NOMO-1 treated with DMSO at 0.1 percent for 48 hours (cell line): ENCODE data around the gene MYH16.
"Not testable (repeated sequence)": the region's sequence is repeated elsewhere in the genome, so short reads cannot be mapped to it uniquely, and the experiment has no call there.

Experiments
- DNase-seq: peaks from one replicate; lab custom pipeline; 2025; ENCODE audit not compliant: unreplicated experiment; lab: John Stamatoyannopoulos, UW

The MYH16 gene

DNA sequence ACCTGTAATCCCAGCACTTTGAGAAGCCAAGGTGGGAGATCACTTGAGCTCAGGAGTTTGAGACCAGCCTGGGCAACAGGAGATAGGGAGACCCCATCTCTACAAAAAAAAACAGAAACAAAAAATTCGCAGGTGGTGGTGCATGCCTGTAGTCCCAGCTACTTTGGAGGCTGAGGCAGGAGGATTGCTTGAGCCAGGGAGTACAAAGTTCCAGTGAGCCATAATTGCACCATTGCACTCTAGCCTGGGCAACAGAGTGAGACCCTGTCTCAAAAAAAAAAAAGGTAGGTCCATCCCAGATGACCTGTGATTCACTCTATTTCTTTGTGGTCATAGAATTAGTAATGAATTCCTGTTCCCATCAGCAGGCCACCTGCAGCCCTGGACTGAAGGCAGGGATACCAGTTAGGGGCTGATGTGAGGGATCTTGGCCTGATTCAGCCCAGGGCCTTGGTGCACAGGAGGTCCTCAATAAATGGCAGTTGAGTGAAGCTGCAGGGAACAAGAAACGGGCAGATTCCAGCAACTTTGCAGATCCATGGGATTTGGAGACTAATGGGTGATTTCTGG lies at the start of gene MYH16:
Gene MYH16, plus strand, starts transcription at position 364 of the 570 bp plus-strand sequence.
- DNase-seq: no peak

GRCh38 chr7:99224263-99224898 lies 48.3 kb upstream of the MYH16 start:
- peak; percentile 77 for DNase-seq

GRCh38 chr7:99224899-99225265 lies 47.8 kb upstream of the MYH16 start:
- no peak for DNase-seq

DNA sequence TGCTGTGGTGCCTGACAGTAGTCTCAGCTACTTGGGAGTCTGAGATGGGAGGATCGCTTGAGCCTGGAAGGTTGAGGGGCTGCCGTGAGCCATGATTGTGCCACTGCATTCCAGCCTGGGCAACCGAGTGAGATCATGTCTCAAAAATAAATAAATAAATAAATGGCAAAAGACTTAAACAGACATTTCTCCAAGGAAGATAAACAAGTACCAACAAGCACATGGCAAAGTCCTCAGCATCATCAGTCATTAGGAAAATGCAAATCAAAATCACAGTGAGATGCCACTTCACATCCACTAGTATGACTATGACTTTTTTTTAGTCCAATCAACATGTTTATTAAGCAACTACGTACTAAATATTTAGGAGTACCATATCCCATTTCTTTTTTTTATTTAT lies 43.4 kb upstream of the MYH16 start:
- DNase-seq: no peak

- DNase-seq: no peak
Observed at GRCh38 chr7:99232082-99232770, 40.4 kb upstream of the MYH16 start.

GRCh38 chr7:99232955-99233354 lies 39.7 kb upstream of the MYH16 start:
- DNase-seq: not testable (repeated sequence)

GRCh38 chr7:99234185-99234584 lies 38.5 kb upstream of the MYH16 start:
- DNase-seq: no peak

GRCh38 chr7:99235925-99236324 lies 36.7 kb upstream of the MYH16 start:
- no peak for DNase-seq

DNA sequence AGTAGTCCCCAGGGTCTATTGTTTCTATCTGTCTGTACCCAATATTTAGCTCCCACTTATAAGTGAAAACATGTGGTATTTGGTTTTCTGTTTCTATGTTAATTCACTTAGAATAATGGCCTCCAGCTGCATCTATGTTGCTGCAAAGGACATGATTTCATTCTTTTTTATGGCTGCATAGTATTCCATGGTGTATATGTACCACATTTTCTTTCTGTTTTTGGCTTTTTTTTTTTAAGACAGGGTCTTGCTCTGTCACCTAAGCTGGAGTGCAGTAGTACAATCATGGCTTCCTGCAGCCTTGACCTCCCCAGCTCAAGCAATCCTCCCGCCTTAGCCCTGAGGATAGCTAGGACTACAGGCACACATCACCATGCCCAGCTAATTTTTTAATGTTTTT lies 34.8 kb upstream of the MYH16 start:
- DNase-seq: not testable (repeated sequence)

GRCh38 chr7:99238558-99239341 lies 33.9 kb upstream of the MYH16 start:
- no peak for DNase-seq

- peak; percentile 22 for DNase-seq
Observed at GRCh38 chr7:99242682-99243081, 30.0 kb upstream of the MYH16 start.

GRCh38 chr7:99243751-99244337 lies 28.8 kb upstream of the MYH16 start:
- no peak for DNase-seq

DNA sequence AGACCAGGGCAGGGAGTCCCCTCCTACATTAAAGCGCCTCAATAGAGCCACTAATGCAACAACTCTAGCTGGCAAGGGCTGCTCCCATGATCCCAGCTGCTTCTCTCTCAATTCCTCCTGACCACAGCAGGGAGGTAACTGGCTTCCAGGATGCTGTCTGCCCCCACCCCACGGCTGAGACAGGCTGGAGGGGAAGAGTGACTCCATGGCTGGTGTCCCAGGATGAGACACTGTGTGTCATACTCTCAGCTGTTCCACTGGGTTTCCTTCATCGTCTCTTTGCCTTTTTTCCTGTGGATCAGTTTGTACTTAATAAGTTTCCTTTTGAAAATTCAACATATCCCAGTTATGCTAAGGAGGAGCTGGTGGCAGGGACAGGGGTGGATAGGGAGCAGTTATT lies 27.7 kb upstream of the MYH16 start:
- DNase-seq: no peak

DNA sequence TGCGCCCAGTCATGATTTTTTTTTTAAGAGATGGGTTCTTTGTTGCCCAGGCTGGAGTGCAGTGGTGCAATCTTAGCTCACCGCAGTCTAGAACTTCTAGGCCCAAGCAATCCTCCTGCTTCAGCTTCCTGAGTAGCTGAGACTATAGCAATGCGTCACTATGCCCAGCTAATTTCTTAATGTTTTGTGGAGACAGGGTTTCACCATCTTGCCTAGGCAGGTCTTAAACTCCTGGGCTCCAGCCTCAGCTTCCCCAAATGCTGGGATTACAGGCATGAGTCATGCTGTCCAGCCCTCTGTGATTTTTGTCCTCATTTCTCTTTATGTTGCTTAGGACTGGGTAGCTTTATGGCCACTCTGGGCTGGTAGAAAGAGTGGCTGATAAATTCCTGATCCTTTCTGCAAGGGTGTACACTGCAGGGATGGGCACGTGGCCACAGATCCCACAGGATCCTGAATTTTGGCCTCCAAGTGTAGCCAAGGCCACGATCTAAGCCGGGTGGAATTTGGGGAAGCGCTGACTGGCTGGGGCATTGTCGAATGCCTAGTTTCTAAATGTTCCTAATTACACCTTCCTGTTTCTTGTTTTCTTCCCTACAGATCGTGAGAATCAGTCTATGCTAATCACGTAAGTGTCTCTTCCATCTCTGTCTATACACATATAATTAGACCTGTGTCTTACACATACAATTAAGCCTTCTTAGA lies 24.1 kb upstream of the MYH16 start:
- peak; percentile 98 for DNase-seq

- no peak for DNase-seq
Observed at GRCh38 chr7:99249985-99250575, 22.6 kb upstream of the MYH16 start.

- no peak for DNase-seq
Observed at GRCh38 chr7:99252166-99252895, 20.3 kb upstream of the MYH16 start.

GRCh38 chr7:99253369-99253768 lies 19.3 kb upstream of the MYH16 start:
- DNase-seq: no peak

DNA sequence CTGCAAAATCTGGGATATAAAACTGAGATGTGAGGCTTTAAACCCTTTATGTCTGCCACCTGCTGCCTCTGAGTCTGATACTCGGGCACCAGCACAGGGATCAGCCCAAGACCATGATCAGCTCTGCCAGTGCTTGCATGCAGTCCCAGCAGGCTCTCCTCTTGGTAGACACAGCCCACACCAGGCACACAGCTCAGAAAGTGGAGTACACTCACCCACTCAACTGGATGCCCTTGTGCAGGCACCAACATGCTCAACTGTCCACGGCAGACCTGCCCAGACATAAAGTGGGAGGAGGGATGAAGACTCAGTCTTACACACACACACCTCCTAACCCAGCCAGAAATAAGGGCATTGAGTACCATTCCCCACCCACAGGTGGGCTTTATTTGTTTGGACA lies 18.2 kb upstream of the MYH16 start:
- DNase-seq: no peak

DNA sequence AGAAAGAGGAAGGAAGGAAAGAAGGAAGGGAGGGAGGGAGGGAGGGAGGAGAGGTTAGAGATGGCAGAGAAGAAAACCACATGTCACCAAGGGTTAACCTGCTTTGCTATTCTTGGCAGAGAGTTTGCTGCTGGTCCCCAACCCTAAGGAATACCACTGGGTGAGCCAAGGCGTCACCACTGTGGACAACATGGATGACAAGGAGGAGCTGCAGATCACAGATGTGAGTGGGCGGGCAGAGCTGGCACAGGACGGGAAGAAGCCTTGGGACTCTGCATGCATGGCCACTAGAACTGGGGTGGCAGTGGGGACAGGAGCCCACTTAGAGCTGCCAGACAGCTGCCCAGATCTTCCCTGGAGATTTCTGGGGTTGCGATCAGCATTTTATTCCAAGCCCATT lies 17.2 kb upstream of the MYH16 start:
- DNase-seq: peak; percentile 41

DNA sequence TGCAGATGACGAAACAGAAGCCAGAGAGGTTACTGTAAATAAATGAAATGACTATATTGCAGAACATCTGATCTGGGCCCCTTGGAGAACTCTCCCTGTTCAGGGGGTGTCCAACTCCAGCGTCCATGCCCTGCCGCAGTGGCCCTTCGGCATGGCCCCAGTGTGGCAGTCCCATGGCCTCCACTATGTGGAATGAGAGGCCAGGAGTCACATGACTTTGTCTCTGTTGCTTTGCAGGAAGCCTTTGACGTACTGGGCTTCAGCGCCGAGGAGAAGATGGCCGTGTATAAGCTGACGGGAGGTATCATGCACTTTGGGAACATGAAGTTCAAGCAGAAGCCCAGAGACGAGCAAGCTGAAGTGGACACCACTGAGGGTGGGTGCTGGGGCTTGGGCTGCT lies 15.6 kb upstream of the MYH16 start:
- DNase-seq: no peak
